GM23248 (cell line): ENCODE data around the gene CAPS.

ENCODE experiments used
- EZH2 ChIP-seq: fragments of 200-600 bp; sonication (generic); IDR thresholded peaks from 2 replicates; pipeline ENCODE4 v1.6.1; 2018; ENCODE audit warnings: antibody characterized with exemption, mild to moderate bottlenecking; ENCODE audit not compliant: insufficient read depth, poor library complexity, severe bottlenecking
- EZH2phosphoT487 ChIP-seq: fragments of 200-600 bp; sonication (generic); IDR thresholded peaks from 2 replicates; pipeline ENCODE4 v1.6.1; 2018; ENCODE audit warnings: antibody characterized with exemption, moderate library complexity, mild to moderate bottlenecking, low read depth; ENCODE audit not compliant: insufficient read depth

DNA sequence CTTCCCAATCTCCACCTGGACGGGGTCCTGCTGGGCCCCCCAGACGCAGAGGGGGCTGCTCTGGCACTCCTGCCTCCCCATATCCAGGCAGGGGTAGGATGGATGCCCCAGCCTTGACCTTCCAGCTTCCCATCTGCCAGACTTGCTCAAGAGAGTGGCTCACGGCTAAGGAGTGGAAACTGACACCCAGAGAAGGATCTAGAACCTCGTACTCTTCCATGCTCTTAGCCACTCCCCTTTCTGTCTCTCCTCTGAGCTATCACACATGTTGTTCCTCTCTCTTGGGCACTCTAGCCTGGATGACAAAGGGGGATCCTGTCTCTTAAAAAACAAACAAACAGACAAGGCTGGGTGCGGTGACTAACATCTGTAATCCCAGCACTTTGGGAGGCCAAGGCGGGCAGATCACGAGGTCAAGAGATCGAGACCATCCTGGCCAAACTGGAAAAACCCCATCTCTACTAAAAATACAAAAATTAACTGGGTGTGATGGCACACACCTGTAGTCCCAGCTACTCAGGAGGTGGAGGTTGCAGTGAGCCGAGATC lies 31.6 kb upstream of the CAPS start:
- TF ChIP-seq EZH2 (no peak), EZH2phosphoT487 (no peak)
